ENCODE data around the gene EFCAB11.

DNA sequence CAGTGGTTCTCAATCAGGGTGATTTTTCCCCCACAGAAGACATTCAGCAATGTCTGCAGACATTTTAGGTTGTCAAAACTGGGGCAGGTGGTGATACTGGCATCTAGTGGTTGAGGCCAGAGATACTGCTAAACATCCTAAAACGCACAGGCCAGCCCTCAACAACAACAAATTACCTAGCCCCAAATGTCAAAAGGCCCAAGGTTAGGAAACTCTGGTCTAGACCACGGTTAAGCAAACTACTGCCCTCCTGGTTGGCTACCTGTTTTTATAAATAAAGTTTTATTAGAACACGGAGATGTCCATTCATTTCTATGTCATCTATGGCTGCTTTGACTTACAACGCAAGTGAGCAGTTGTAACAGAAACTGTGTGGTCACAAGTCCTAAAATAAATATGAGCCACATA is 186.7 kb downstream of the EFCAB11 start:
- TF ChIP-seq, protein P1, sequence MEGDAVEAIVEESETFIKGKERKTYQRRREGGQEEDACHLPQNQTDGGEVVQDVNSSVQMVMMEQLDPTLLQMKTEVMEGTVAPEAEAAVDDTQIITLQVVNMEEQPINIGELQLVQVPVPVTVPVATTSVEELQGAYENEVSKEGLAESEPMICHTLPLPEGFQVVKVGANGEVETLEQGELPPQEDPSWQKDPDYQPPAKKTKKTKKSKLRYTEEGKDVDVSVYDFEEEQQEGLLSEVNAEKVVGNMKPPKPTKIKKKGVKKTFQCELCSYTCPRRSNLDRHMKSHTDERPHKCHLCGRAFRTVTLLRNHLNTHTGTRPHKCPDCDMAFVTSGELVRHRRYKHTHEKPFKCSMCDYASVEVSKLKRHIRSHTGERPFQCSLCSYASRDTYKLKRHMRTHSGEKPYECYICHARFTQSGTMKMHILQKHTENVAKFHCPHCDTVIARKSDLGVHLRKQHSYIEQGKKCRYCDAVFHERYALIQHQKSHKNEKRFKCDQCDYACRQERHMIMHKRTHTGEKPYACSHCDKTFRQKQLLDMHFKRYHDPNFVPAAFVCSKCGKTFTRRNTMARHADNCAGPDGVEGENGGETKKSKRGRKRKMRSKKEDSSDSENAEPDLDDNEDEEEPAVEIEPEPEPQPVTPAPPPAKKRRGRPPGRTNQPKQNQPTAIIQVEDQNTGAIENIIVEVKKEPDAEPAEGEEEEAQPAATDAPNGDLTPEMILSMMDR (IDR thresholded peaks at IDR 0.05; ENCODE audit: low read length) = peak; percentile 81
- no peak for TF ChIP-seq EZH2 (IDR thresholded peaks at IDR 0.05; ENCODE audit: borderline replicate concordance, low read length)
